Amniotic stem cell (primary cell): ENCODE results near the gene SCNN1A.
A peak's percentile ranks its signal among the peaks of the same experiment; 100 is the strongest.

Experiments used
- DNase-seq: peaks from one replicate; lab custom pipeline; 2025; lab: John Stamatoyannopoulos, UW

Gene SCNN1A

DNA sequence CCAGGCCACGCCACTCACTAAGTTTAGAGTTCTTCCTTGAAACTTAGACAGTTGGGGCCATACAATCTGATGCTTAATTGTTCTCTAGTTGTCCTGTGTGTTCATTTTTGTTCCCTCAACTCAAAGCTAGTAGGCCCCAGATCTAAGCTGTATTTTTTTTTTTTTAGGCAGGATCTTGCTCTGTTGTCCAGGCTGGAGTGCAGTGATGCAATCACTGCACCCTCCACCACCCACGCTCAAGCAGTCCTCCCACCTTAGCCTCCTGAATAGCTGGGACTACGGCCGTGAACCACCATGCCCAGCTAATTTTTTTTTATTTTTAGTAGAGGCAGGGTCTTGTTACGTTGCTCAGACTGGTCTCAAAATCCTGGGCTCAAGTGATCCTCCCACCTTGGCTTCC, 41.0 kb downstream of the SCNN1A start:
- DNase-seq = no peak

DNA sequence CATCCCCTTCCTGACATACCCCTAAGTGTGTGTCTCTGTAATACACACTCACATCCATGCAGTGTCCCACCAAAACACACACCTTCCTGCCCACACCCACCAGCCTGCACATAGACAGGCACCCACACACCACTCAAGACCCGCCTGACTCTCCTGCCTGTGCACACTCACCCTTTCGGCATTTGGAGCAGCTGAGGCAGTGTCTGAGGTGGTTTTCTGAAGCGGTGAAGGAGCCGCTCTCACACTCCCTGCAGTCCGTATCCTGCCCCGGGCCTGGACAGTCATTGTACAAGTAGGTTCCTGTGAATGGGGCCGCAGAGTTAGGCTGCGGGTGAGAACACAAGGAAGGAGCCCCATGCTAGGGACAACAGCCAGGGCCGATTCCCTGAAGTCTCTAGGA, 41.8 kb downstream of the SCNN1A start:
- peak; percentile 42 for DNase-seq

DNA sequence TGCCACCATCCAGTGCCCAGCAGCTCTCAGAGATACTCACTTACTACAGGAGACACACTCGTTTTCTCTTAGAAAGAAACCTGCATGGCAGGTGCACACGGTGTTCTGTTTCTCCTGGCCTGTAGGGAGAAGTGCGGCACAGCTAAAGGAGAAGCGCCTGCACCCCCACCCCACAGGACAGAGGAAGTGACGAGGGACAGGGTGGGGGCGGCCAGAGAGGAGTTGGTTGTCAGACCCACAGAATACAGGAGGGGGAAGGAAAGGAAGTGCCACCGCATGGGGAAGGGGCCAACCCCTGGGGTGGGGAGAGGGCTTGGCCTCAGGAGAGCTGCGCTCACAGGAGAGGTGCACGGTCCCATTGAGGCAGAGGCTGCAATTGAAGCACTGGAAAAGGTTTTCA, 42.3 kb downstream of the SCNN1A start:
- no peak for DNase-seq

DNA sequence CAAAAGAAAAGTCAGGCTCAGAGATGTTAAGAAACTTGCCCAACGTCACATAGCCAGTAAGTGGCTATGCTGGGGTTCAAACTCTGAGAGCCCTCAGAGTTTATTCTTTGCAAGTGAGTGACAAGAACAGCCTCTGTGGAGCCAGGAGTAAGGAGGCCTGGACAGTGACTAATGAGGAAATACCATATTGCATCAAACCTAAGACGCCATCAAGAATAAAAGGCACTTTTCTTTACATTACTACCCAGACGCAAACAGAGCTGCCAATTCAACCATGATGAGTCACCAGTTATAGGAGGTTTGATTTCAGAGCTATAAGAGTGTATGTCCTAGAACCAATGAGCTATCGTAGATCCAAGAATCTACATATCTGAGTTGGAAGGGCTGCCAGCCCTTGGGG, 42.9 kb downstream of the SCNN1A start:
- DNase-seq = peak; percentile 23

DNA sequence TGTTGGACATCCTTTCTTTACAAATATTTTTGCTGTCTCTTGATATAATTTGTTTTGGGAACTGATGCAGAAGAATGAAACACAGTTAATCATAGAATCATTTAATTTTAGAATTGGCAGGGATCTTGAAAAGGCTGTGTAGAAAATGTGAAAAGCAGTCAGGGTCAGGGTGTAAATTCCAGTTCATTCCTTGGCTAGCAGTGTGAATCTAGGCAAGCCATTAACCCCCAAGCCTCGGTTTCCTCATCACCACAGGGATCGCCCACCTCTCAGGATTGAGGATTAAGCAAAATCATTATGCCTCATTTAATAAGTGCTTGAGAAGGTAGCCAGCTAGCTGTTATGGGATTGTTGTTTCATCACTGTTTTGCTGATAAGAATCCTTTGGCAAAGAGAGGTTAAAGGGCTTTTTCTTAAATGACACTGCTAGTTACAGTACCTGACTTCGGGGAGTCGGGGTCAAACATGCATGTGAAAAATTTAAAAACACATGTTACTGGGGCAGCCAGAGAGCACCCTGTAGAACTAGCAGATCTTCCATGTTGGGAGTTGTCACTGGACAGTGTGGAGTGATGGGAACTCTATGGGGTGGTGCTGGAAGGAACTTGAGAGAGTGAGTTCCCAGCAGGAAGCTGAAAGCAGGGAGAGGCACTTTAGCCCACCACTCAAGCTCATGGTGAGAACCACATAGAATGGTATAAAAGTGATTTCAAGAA, 44.2 kb downstream of the SCNN1A start:
- DNase-seq = no peak

DNA sequence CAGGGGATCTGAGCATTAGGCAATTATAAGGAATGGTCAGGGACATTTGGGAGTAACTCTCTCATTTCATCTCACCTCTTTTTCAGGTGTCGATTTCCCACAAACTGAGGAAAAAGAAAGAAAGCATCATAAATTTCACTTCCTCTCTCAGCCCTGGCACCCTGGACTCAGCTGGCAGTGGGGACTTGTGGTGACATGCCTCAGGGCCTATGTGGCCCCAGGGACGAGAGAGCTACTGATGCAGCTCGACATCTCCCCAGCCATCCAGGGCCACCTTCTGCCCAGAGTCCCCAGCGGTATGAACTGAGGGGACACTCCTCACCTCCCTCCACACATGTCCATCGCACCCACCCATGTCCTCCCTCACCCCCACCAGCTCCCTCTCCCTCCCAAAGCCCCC, 45.2 kb downstream of the SCNN1A start:
- DNase-seq = no peak

DNA sequence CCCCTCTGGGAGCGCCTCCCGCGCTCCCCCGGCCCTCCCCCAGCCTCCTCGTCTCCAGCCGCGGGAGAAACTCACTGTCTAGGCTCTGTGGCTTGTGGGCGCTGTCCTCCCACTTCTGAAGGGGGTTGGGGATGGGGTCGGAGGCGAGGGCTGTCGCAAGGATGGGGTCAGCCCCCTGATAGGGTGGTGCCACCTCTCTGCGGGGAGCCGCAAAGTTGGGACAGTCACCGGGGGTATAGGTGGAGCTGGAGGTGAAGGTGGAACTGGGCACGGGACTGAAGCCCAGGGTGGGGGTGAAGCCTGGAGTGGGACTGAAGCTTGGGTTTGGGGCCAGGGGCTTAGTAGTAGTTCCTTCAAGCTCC, 45.7 kb downstream of the SCNN1A start:
- DNase-seq = no peak

DNA sequence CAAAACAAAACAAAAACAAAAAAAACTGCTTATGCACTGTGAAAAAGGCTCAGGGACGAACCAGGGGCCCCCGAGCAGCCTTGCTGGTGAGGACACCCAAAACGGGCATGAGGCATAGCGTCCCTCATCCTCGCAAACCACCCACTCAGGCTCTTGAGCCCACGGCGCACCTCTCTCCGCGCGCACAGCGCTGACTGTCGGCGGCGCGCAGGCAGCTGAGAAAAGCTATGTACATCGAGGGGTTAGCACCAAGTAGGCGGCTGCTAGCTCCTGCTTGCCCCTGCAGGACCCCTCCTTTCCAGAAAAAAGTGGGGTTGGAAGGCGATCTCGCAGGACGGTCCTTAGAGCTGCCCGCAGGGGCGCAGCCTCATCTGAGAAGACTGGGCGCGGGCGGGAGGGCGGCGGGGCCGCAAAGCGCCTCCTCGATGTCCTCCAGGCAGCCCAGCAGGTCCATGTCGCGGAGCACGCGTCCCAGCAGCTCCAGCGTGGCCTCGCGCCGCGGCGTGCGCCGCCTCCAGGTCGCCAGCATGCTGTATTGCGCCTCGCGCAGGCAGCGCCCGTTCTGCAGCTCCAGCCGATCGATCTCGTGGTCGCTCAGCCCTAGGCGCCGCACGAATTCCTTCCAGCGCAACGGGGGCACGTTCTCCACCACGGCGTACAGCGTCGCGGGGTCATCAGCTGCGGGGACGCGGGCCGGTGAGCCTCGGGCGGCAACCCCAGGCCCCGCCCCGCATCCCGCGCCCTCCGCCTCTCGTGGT, 46.2 kb downstream of the SCNN1A start:
- no peak for DNase-seq

DNA sequence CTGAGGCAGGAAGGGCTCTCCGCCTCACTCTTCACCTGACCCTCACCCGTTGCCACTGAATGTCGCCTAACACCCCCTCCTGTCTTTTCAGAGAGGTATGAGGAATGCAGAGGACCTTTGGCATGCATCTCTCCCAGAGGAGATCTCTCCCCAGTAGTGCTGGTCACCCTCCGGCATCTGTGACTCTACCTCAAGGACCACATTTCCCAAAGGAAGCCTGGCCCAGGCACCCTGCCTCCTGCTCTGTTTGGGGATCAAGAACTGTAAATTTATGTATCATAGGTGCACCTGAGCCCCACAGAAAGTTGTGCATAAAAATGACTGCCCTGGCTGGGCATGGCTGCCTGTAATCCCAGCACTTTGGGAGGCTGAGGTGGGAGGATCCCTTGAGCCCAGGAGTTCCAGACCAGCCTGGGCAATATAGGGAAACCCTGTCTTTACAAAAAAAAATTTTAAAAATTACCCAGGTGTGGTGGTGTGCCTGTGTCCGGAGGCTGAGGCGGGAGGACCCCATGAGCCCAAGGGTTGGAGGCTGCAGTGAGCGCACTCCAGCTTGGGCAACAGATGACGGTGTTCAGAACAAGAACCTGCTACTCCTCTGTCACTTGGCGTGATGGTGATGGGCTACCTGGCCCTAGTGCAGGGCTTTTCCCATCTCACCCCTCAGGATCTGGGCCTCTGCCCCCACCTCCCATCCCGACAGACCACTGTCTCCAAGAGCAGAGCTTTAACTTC, 47.2 kb downstream of the SCNN1A start:
- no peak for DNase-seq

DNA sequence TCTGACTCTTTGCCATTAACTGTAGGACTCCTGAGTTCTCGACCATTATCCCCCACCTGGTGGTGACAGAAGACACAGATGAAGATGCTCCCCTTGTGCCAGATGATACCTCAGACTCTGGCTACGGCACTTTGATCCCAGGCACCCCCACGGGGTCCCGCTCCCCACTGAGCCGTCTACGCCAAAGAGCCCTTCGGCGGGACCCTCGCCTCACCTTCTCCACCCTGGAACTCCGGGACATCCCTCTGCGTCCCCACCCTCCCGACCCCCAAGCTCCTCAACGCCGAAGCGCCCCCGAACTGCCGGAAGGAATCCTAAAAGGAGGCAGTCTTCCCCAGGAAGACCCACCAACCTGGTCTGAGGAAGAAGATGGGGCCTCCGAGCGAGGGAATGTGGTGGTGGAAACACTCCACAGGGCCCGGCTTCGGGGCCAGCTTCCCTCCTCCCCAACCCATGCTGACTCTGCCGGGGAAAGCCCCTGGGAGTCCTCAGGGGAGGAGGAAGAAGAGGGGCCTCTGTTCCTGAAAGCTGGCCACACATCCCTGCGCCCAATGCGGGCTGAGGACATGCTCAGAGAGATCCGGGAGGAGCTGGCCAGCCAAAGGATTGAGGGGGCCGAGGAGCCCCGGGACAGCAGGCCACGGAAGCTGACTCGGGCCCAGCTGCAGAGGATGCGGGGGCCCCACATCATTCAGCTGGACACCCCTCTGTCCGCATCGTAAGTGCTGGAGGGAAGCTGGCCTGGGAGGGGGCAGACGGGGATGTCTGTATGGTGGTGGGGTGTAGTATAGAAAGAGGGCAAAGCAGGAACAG, 47.9 kb downstream of the SCNN1A start:
- no peak for DNase-seq

DNA sequence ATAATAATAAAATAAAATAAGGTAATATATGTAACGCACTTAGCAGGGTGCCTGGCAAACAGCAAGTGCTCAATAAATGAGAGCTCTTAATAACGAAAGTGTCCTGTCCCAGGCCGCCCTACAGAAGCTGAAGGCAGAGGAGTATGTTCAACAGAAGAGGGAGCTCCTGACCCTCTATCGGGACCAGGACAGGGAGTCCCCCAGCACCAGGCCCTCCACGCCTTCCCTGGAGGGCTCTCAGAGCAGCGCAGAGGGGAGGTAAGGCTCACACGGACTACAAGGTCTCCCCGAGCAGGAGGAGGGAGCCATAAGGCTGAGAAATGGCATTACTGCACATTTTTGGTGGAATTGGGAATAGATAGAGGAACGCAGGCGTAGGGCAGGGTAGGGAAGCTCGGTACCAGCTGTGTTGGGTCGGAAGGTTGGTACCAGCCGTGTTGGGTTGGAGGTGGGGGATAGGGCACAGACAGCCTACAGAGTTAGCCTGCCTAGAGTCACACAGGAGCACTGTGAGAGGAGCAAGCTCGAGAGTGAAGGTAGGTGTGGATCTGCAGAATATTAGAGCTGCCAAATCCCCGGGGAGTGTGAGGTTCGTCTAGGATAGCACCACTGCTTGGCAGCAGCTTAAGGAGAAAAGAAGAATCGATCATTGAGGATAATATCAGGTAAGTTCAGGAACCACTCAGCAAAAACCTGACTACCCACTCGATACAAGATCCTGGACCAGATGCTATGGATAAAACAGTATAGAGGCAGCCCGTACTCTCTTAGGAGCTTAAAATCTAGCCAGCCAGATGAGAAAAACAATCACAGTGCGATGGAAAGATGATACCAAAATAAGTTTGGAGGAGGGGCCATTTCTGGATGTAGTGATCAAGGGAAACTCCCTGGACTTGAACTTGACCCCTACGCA, 48.8 kb downstream of the SCNN1A start:
- DNase-seq = no peak

DNA sequence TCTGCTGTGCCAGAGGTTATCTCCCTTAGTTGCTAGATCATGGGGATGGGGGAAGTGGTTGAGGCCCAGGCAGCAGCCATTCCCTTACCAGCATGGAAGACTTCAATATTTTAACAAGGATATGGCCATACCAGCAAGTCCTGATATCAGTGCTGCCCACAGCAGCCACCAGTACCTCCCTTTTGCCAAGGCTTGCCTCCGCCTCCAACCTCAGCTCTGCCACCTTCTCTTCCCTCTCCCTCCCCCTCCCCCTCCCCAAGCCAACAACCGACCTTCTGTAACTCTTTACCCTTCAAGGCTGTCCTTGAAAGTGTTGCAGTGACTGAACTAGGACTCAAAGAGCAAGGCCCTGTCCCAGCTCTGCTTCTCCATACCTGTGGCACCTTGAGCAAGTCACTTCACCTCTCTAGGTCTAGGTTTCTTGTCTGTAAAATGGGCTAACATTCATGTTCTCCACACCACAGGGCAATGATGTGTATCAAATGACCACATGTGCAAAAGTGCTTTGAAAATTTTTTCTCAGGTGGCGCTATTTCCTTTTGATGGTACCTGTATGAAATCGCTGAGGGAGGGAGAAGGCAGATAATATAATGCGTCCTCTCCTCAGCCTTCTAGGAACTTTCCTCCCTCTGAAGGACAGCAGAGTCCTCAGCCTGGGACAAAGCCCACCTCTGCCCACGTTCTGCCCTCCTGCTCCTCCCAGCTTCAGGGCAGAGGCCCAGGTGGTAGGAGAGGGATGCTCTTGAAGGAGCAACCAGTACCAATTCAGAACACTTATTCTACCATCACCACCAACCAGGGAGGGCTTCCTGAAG, 50.2 kb downstream of the SCNN1A start:
- no peak for DNase-seq

DNA sequence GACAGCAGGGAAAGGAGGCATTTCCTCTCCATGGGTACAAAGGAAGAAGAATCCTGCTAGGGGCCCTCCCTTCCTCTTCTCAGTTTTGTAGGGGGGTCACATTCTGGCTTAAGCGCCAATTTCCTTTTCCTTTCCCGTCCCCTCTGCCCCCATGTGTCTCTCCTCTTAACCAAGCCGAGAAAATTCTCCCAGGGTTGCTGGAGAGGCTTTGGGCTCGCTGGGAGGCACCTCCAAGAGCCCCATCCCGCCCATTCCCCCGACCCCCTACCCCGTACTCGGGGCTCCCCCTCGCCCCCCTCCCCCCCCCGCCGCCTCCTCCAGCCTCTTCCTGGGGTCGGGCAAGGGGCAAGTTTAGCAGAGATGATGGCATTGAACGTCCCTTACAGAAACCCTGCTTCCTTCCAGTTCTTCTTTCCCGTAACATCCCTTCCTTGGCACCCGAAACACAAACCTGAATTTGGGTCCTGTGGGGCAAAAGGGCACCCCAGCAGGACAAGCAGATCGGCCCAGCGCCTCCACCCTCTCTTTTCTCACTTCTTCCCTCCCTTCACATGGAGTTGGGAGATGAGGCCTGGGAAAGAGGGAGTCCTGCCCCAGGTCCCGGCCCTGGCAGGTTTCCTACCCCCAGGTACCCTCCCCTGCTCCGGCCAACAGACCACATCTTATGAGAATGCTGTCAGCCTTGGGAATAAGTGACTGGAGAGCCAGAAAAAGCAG, 51.2 kb downstream of the SCNN1A start:
- DNase-seq = no peak

DNA sequence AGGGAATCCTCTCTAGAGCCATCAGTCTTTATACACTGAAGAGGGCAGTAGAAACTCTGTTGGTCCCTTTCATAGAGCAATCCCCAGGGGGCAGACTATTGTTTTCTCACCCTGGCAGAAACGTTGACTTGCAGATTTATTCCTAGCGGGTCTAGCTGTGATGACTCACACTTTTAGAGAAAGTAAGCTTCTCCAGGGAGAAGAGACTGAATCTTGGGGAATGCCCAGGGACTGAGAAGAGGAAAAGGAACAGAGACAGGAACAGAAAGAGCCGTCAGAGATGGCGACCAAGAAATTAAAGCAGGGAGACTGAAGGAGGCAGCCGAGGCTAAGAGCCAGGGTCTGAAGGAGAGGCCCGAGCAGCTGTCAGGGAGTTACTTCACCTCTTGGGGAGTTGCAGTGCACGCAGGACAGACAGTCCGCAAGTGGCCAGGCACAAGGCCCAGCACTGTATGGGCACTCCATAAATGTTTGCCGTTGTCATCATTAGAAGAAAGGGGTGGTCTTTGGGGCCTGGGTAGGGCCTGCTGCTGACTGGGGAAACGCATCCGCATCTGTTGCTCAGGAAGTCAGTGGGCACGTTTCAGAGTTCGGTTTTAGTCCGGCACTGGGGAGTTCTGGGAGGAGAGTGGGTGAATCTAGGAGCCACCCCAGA, 51.9 kb downstream of the SCNN1A start:
- DNase-seq = peak; percentile 90

DNA sequence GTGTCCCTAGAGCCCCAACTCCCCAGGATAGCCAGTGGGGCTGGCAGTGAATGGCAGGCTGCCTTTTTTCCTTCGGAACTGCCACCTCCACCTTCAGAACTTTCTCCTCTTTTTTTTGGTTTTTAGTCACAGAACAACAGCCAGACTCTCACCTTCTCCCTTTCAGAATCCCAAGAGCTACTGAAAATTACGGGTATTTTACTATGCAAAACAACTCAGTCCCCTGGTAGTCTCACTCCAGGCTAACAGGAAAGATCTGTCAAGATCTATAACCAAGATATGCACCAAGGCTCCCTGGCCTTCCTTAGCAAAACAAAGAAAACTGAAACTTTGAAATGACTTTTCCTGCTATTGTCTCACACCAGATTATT, 52.4 kb downstream of the SCNN1A start:
- DNase-seq = no peak

DNA sequence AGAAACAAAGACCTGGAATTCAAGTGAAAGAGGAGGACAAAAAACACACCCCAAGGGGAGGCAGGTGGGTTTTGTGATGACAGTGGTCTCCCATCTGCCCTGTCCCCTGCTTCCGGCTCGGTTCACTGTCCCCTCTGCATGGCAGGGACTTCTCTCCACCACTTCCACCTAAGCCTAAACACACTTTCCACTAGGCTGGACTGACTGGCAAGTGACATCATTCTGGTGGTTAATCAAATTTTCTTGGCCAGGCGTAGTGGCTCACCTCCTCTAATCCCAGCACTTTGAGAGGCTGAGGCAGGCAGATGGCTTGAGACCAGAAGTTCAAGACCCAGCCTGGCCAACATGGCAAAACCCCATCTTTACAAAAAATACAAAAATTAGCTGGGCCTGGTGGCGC, 53.0 kb downstream of the SCNN1A start:
- no peak for DNase-seq

DNA sequence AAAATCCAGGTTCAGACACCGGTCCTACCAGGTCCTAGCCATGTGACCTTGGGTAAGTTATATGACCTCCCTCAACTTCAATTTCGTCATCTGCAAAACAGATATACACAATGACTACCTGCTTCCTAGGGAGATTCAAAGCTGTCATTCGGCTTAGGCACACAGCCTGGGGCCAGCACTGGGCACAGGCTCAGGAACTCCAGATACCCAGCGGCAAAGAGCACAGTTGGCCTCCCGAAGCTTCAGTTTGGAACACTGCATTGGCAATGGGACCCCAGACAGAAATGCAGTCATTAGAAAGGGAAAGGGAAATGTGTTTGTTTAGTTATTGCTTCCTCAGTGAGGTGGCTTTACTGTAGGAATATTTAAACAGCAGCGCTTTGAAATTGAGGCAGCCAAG, 53.5 kb downstream of the SCNN1A start:
- DNase-seq = no peak

DNA sequence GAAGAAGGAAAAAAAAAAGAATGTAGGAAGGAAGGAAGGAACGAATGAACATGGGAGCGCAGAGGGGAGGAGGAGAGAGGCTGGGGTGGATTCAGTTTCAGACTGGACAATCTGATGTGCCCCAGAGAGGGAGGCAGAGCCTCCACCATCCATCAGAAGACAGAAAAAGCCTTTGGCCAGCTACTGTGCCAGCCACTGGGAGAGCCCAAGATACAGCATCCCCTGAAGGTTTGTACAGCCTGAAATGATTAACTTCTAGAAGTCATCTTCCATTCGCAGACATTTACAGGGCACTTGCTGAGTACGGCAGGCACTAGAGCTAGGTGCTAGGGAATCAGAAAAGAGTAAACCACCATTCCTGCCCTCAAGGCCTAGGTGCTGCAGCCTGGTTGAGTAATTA, 55.9 kb downstream of the SCNN1A start:
- no peak for DNase-seq

DNA sequence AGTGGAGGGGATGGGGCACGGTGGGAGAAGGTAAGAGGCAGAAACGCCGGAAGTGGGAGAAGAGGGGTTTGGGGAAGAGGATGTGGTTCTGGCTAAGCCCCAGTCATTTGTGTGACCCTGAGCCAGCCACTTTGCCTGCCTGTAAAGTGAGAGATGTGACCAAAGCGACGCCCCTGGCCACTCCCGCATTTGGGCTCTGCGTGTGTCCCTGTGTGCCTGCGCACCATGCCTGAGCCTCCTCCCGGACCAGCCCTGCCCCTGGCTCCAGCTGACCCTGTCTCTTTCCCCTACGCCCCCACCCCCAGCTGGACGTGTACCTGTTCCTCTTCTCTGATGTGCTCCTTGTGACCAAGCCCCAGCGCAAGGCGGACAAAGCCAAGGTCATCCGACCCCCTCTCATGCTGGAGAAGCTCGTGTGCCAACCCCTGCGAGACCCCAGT, 56.9 kb downstream of the SCNN1A start:
- no peak for DNase-seq
